Measurements from ENCODE around the gene LUC7L3. TPM values are rescaled to one million over a fixed set of nuclear protein-coding genes. Genes with fewer than 3 reads are reported as not detected.

The LUC7L3 gene
- total RNA-seq, 1 experiment from 2014 or later = 136 TPM

DNA sequence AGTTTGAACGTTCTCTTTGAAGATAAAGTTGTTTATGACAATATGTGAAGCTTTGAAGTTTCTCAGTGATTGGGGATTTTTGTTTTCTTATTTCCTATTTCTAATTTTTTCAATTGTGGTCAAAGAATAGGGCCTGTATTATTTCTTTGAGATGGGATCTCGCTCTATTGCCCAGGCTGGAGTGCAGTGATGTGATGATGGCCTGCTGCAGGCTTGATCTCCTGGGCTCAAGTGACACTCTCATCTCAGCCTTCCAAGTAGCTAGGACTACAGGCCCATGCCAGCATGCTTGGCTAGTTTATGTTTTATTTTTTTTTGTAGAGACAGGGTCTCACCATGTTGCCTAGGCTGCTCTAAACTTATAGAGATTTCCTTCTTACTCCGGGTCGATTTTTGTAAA, 59.6 kb downstream of the LUC7L3 start:
- intact Hi-C loops (cut with micrococcal nuclease; ENCODE audit: unreplicated experiment) (no loop called here), in situ Hi-C loops (cut with HindIII; ENCODE audit: low pct_unique_long_range_greater_than_20kb, low sequenced_read_pairs) (no loop called here)
- Histone ChIP-seq H3K36me3 (ENCODE audit: control insufficient read depth, insufficient read depth, low read length) (no peaks in the 10 kb centered on the region), H3K4me3 (ENCODE audit: low read depth in 2 of 2, low read length in 2 of 2) (no peak overlapping the region), H3K9me3 (ENCODE audit: control insufficient read depth, insufficient read depth, low read depth, low read length) (no peaks in the 10 kb centered on the region), H3K27ac (ENCODE audit: low read length) (no peak overlapping the region), H3K4me1 (ENCODE audit: control insufficient read depth, insufficient read depth, low read length) (no peaks in the 10 kb centered on the region), H3K27me3 (ENCODE audit: control insufficient read depth, insufficient read depth, low read length) (no peaks in the 10 kb centered on the region)
- ATAC-seq = no peak
- DNase-seq (ENCODE audit: low read depth, low spot score) = no peak
- no peak for TF ChIP-seq CTCF (IDR thresholded peaks at IDR 0.05)
- TF ChIP-seq SIN3A (IDR thresholded peaks at IDR 0.05; ENCODE audit: borderline replicate concordance, insufficient read depth, low read depth, low read length) = no peak
- no peak for TF ChIP-seq REST (IDR thresholded peaks at IDR 0.05; ENCODE audit: insufficient read depth in 1 of 2, low read depth in 2 of 2, low read length in 1 of 2)
- no peak for TF ChIP-seq TCF7L2 (IDR thresholded peaks at IDR 0.05; ENCODE audit: low read depth, low read length)
- no peak for TF ChIP-seq POLR2AphosphoS5 (IDR thresholded peaks at IDR 0.05; ENCODE audit: low read depth, low read length)
- POLR2A ChIA-PET = no interaction called here
- BruUV-seq (replicated peaks) = no TSS peak
- CTCF ChIA-PET = no interaction called here

DNA sequence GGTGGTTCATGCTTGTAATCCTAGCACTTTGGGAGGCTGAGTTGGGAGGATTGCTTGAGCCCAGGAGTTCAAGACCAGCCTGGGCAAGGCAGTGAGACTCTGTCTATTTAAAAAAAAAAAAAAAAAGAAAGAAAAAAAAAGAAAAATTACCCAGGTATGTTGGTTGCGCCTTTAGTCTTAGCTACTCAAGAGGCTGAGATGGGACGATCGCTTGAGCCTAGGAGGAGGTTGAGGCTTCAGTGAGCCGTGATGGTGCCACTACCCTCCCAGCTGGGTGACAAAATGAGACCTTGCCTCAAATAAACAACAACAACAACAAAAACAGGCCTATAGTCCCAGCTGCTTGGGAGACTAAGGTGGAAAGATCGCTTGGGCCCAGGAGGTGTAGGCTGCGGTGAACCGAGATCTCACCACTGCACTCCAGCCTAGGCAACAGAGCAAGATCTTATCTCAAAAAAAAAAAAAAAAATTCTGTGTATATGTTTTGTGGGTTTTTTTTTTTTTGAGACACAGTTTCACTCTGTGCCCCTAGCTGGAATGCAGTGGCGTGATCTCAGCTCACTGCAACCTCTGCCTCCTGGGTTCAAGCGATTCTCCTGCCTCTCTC, 60.4 kb downstream of the LUC7L3 start:
- in situ Hi-C loops (cut with HindIII; ENCODE audit: low pct_unique_long_range_greater_than_20kb, low sequenced_read_pairs) = no loop called here
- Histone ChIP-seq H3K9me3 (ENCODE audit: control insufficient read depth, insufficient read depth, low read depth, low read length) (no peaks in the 10 kb centered on the region), H3K4me3 (ENCODE audit: low read depth in 2 of 2, low read length in 2 of 2) (no peak overlapping the region), H3K4me1 (ENCODE audit: control insufficient read depth, insufficient read depth, low read length) (no peaks in the 10 kb centered on the region), H3K36me3 (ENCODE audit: control insufficient read depth, insufficient read depth, low read length) (no peaks in the 10 kb centered on the region), H3K27ac (ENCODE audit: low read length) (no peak overlapping the region), H3K27me3 (ENCODE audit: control insufficient read depth, insufficient read depth, low read length) (no peaks in the 10 kb centered on the region)
- DNase-seq (ENCODE audit: low read depth, low spot score) (no peak), ATAC-seq (no peak)
- intact Hi-C loops (cut with micrococcal nuclease; ENCODE audit: unreplicated experiment) = loop anchor here (5.0 kb wide), 1 partner anchor 172 kb away; no protein-coding TSS in a partner anchor
- CTCF ChIA-PET = interaction anchor here (0.6 to 0.7 kb wide), 3 partner anchors 10 to 70 kb away, joined by 4 to 10 read pairs (median 4); no protein-coding TSS in a partner anchor
- TF ChIP-seq SIN3A (IDR thresholded peaks at IDR 0.05; ENCODE audit: borderline replicate concordance, insufficient read depth, low read depth, low read length) (no peak), REST (IDR thresholded peaks at IDR 0.05; ENCODE audit: insufficient read depth in 1 of 2, low read depth in 2 of 2, low read length in 1 of 2) (no peak), POLR2AphosphoS5 (IDR thresholded peaks at IDR 0.05; ENCODE audit: low read depth, low read length) (no peak), CTCF (IDR thresholded peaks at IDR 0.05) (no peak), TCF7L2 (IDR thresholded peaks at IDR 0.05; ENCODE audit: low read depth, low read length) (no peak)
- no TSS peak for BruUV-seq (replicated peaks)
- POLR2A ChIA-PET = interaction anchor here (0.6 kb wide), 2 partner anchors 70 to 73 kb away, joined by 4 to 7 read pairs; no protein-coding TSS in a partner anchor

Data from Panc1 (cell line).